Right atrium auricular region (tissue), 2 donors: ENCODE results near the gene SLX9. TPM values are rescaled to one million over a fixed set of nuclear protein-coding genes. Genes with fewer than 3 reads are reported as not detected.

Experiments used
- DNase-seq: peaks from one replicate; pipeline ENCODE4 v3.0.0-alpha.2; 2019; ENCODE audit warnings: low spot score
- H3K27ac ChIP-seq, 2 donors: fragments of 200-600 bp; sonication (generic); 1 replicate in 1 of 2; 2 replicates in 1 of 2; pipeline ENCODE4 v1.5.1; 2016 to 2019
- H3K27me3 ChIP-seq, 2 donors: fragments of 200-600 bp; sonication (generic); one replicate each; pipeline versions ENCODE4 v1.5.1 to v1.6.0; 2017 to 2019
- H3K36me3 ChIP-seq: fragments of 200-600 bp; sonication (generic); one replicate; pipeline ENCODE4 v1.5.1; 2016
- H3K4me1 ChIP-seq, 2 donors: fragments of 200-600 bp; sonication (generic); one replicate each; pipeline versions ENCODE4 v1.5.1 to v1.6.0; 2017 to 2019
- H3K4me3 ChIP-seq, 2 donors: fragments of 200-600 bp; sonication (generic); 1 replicate in 1 of 2; 2 replicates in 1 of 2; pipeline ENCODE4 v1.5.1; 2017 to 2019; ENCODE audit warnings: mild to moderate bottlenecking in 1 of 2, moderate library complexity in 1 of 2
- H3K9me3 ChIP-seq, 2 donors: fragments of 200-600 bp; sonication (generic); one replicate each; pipeline ENCODE4 v1.5.1; 2019
- total RNA-seq, 2 donors: library from RNA; depleted of rRNA; stranded (reverse); fragments of >200 nt; gene quantifications; one replicate each; pipeline ENCODE4 v1.1.0, GENCODE V29; 2016
- TF ChIP-seq, protein P1 (sequence below), 2 donors: fragments of 200-600 bp; sonication (generic); IDR thresholded peaks; one replicate each; pipeline ENCODE4 v1.5.1; 2019; ENCODE audit warnings: antibody characterized with exemption in 2 of 2

SLX9 gene
- total RNA-seq, 2 donors from 2014 or later, result 15.9 to 18.8 TPM

DNA sequence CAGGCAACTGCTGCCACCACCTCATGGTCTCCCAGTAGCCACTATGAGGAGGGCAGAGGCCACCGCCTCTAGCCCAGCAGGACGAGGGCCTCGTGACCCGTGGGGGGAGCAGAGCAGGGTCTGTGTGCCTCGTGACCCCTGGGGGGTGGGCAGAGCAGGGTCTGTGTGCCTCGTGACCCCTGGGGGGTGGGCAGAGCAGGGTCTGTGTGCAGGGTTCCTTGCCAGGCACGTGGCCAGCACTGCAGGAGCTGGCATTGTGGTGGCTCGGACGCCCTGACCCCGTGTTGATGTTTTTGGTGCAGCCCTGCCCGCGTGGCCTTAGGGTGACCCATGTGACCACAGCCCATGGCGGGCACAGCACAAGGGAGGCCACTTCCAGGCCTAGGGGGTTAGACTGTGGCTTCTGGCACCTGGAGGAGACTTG, 52.8 kb downstream of the SLX9 start:
- Histone ChIP-seq H3K36me3 (no peaks in the 10 kb centered on the region), H3K9me3 (no peaks in the 10 kb centered on the region), H3K27me3 (no peaks in the 10 kb centered on the region), H3K4me1 (peaks cover 0 to 37% of the 10 kb centered on the region in 2 donors), H3K27ac (no peak overlapping the region), H3K4me3 (no peak overlapping the region)
- TF ChIP-seq, protein P1, sequence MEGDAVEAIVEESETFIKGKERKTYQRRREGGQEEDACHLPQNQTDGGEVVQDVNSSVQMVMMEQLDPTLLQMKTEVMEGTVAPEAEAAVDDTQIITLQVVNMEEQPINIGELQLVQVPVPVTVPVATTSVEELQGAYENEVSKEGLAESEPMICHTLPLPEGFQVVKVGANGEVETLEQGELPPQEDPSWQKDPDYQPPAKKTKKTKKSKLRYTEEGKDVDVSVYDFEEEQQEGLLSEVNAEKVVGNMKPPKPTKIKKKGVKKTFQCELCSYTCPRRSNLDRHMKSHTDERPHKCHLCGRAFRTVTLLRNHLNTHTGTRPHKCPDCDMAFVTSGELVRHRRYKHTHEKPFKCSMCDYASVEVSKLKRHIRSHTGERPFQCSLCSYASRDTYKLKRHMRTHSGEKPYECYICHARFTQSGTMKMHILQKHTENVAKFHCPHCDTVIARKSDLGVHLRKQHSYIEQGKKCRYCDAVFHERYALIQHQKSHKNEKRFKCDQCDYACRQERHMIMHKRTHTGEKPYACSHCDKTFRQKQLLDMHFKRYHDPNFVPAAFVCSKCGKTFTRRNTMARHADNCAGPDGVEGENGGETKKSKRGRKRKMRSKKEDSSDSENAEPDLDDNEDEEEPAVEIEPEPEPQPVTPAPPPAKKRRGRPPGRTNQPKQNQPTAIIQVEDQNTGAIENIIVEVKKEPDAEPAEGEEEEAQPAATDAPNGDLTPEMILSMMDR (IDR thresholded peaks at IDR 0.05), result no peak
- no peak for DNase-seq

- H3K27me3 ChIP-seq, result no peaks in the 10 kb centered on the region
- H3K27ac ChIP-seq, result no peak overlapping the region
- DNase-seq, result no peak
- H3K9me3 ChIP-seq, result no peaks in the 10 kb centered on the region
- TF ChIP-seq, protein P1 (IDR thresholded peaks at IDR 0.05), result no peak
- H3K4me3 ChIP-seq, result no peak overlapping the region
- no peaks in the 10 kb centered on the region for H3K36me3 ChIP-seq
- H3K4me1 ChIP-seq, result peaks cover 0 to 37% of the 10 kb centered on the region in 2 donors
Observed at GRCh38 chr21:44993321-44994046, 53.7 kb downstream of the SLX9 start.

DNA sequence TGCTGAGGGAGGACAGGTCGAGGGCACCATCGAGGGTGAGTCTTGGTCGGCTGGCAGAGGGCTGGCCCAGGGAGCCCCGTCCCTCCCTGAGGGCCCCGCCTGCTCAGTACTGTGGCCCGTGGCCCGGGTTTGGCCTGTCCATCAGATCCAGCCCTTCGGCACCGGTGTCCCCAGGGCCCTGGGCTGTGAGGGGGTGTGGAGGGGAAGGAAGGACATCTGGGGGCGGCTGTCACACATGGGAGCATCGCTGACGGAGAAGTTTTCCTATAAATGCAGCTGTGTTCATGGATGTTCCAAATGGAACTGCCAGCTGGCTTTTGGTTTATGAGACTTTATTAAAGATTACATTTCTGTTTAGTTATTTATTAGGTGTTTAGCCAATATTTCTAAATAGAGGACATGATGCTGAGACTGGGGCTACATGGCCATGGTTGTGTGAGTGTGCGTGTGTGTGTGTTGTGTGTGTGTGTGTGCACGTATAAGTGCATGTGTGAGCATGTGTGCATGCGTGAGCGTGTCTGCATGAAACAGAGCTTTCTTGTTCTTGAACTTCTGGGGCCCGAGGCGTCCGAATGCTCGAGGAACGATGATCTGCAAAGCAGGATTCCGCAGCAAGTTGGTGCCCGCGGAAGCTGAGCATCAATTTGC, 54.3 kb downstream of the SLX9 start:
- TF ChIP-seq, protein P1 (IDR thresholded peaks at IDR 0.05), result no peak
- no peaks in the 10 kb centered on the region for H3K36me3 ChIP-seq
- H3K27ac ChIP-seq, result no peak overlapping the region
- no peaks in the 10 kb centered on the region for H3K27me3 ChIP-seq
- peaks cover 0 to 33% of the 10 kb centered on the region in 2 donors for H3K4me1 ChIP-seq
- no peak overlapping the region for H3K4me3 ChIP-seq
- DNase-seq, result no peak
- H3K9me3 ChIP-seq, result no peaks in the 10 kb centered on the region

DNA sequence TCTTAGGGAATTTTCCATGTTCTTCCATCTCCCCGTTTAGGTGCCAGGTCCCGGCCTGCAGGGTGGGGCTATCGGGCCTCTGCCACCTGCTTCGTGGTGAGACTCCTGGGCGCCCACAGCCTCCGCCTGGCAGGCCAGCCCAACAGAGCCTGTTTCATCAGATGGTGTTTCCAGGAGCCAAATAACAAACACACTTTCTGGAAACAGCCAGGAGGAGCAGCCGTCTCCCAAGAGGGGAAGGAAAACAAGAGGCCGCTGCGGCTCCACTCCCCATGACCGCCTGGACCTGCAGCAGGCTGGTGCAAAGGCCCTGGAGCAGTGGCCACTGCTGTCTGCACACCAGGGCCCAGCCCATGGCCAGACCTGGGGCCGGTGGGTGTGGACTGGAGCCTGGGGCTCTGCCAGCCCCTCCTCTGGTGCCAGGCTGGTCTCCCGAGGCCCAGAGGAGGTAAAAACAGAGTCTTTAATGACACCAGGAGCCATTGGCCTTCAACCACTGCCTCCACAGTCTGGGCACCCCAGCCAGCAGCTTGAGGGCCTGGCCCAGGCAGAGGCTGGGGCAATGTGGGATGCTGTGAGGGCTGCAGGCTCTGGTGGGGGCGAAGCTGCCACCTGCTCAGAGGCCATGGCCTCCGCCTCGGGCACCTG, 55.0 kb downstream of the SLX9 start:
- no peak for DNase-seq
- TF ChIP-seq, protein P1 (IDR thresholded peaks at IDR 0.05), result no peak
- no peaks in the 10 kb centered on the region for H3K36me3 ChIP-seq
- no peaks in the 10 kb centered on the region for H3K9me3 ChIP-seq
- peaks cover 0 to 26% of the 10 kb centered on the region in 2 donors for H3K4me1 ChIP-seq
- no peaks in the 10 kb centered on the region for H3K27me3 ChIP-seq
- H3K27ac ChIP-seq, result no peak overlapping the region
- H3K4me3 ChIP-seq, result no peak overlapping the region

DNA sequence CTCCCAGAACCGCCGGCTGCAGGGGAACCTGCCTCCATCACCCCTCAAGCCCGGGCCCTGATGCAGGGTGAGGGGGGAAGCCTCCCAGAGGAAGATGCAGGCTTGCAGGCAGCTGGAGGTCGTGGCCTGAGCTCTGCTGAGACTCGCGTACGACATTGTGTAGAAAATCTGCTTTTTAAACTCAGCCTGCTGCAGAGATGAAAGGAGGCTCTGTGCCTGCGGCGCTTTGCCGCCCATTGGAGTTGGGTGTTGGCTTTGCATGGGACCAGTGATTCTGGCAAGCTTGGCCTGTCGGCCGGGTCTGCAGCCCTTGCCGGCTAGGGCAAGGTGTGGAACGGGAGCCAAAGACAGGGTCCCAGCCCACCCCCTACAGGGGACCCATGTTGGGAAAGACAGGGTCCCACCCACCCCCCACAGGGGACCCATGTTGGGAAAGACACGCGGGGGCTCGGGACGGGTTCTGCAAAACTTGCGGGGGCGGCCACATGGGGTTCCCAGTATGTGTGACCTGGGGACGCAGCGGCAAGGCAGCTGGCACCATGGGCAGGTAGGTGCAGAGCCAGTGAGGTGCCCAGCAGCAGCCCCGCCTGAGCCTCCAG, 55.6 kb downstream of the SLX9 start:
- DNase-seq, result no peak
- Histone ChIP-seq H3K4me1 (peaks cover 0 to 21% of the 10 kb centered on the region in 2 donors), H3K27ac (no peak overlapping the region), H3K36me3 (no peaks in the 10 kb centered on the region), H3K9me3 (no peaks in the 10 kb centered on the region), H3K27me3 (no peaks in the 10 kb centered on the region), H3K4me3 (no peak overlapping the region)
- TF ChIP-seq, protein P1 (IDR thresholded peaks at IDR 0.05), result no peak
